IMR-90 (cell line): ENCODE measurements around the gene SRGAP2C. TPM values are rescaled to one million over a fixed set of nuclear protein-coding genes. Genes with fewer than 3 reads are reported as not detected.
"Not testable (repeated sequence)": the region's sequence is repeated elsewhere in the genome, so short reads cannot be mapped to it uniquely, and the experiment has no call there.

Experiments
- ATAC-seq: fragments of 200-7000 bp; cut with Tn5 transposase; 2 replicates; pipeline ENCODE4 v1.9.1; 2020; ENCODE audit warnings: low read depth, mild to moderate bottlenecking, moderate library complexity
- BruUV-seq: library from RNA; stranded (reverse); fragments of 400-500 nt; replicated peaks from 2 replicates; lab custom pipeline; 2021; lab: Mats Ljungman, UMichigan
- CTCF ChIA-PET: fragments of 300-600 bp; formaldehyde crosslinking; extraction: SDS; loops from one replicate; lab custom pipeline; 2021; ENCODE audit warnings: antibody characterized with exemption; lab: Yijun Ruan, JAX
- POLR2A ChIA-PET: fragments of 300-600 bp; sonication (Branson Sonifier 250); formaldehyde crosslinking; loops from one replicate; lab custom pipeline; 2022; ENCODE audit warnings: antibody characterized with exemption; ENCODE audit not compliant: unreplicated experiment; lab: Charles Lee
- DNase-seq: peaks from one replicate; pipeline ENCODE4 v3.0.0; 2013
- H2AFZ ChIP-seq: replicated peaks from 2 replicates; pipeline ENCODE3; 2013; ENCODE audit warnings: low read length, mild to moderate bottlenecking; ENCODE audit not compliant: poor library complexity
- H2AK5ac ChIP-seq: 2 replicates; pipeline ENCODE4 v1.6.1; 2013; ENCODE audit warnings: low read depth, low read length, inconsistent platforms
- H2AK9ac ChIP-seq: replicated peaks from 2 replicates; pipeline ENCODE3; 2013; ENCODE audit warnings: mild to moderate bottlenecking, low read depth, low read length, moderate library complexity; ENCODE audit not compliant: poor library complexity
- H2BK120ac ChIP-seq: 2 replicates; pipeline ENCODE4 v1.6.1; 2013; ENCODE audit warnings: low read depth, low read length, inconsistent platforms
- H2BK15ac ChIP-seq: 3 replicates; pipeline ENCODE4 v1.6.1; 2013; ENCODE audit warnings: low read depth, low read length, inconsistent platforms
- H2BK20ac ChIP-seq: 2 replicates; pipeline ENCODE4 v1.6.1; 2013; ENCODE audit warnings: low read depth, mild to moderate bottlenecking, inconsistent platforms, low read length, moderate library complexity
- H2BK5ac ChIP-seq: 2 replicates; pipeline ENCODE4 v1.6.1; 2013; ENCODE audit warnings: mild to moderate bottlenecking, low read depth, low read length, inconsistent platforms; ENCODE audit not compliant: poor library complexity, severe bottlenecking
- H3K14ac ChIP-seq: replicated peaks from 2 replicates; pipeline ENCODE4 v1.6.1; 2013; ENCODE audit warnings: low read depth, low read length, inconsistent platforms
- H3K18ac ChIP-seq: 2 replicates; pipeline ENCODE4 v1.6.1; 2013; ENCODE audit warnings: low read depth, low read length, control low read depth
- H3K23ac ChIP-seq: 2 replicates; pipeline ENCODE4 v1.6.1; 2013; ENCODE audit warnings: low read depth, low read length, inconsistent platforms
- H3K27ac ChIP-seq: 2 replicates; pipeline ENCODE4 v1.5.1; 2013; ENCODE audit warnings: mild to moderate bottlenecking, control low read depth, low read length; ENCODE audit not compliant: insufficient read depth
- H3K27me3 ChIP-seq: 2 replicates; pipeline ENCODE4 v1.6.1; 2013; ENCODE audit warnings: low read length; ENCODE audit not compliant: control insufficient read depth, insufficient read depth
- H3K36me3 ChIP-seq: 2 replicates; pipeline ENCODE4 v1.6.1; 2013; ENCODE audit warnings: low read length, mixed read lengths; ENCODE audit not compliant: control insufficient read depth, insufficient read depth
- H3K4ac ChIP-seq: 2 replicates; pipeline ENCODE4 v1.6.1; 2013; ENCODE audit warnings: low read depth, low read length, inconsistent platforms
- H3K4me1 ChIP-seq: 2 replicates; pipeline ENCODE4 v1.6.1; 2013; ENCODE audit warnings: low read length, mixed read lengths; ENCODE audit not compliant: control insufficient read depth, insufficient read depth
- H3K4me2 ChIP-seq: 2 replicates; pipeline ENCODE4 v1.6.1; 2013; ENCODE audit warnings: low read depth, mild to moderate bottlenecking, control low read depth, low read length, moderate library complexity
- H3K4me3 ChIP-seq: 2 replicates; pipeline ENCODE4 v1.5.1; 2013; ENCODE audit warnings: low read depth, mild to moderate bottlenecking, control low read depth, low read length, moderate library complexity; ENCODE audit not compliant: insufficient read depth
- H3K56ac ChIP-seq: 2 replicates; pipeline ENCODE4 v1.6.1; 2013; ENCODE audit warnings: low read length, inconsistent platforms; ENCODE audit not compliant: insufficient read depth; ENCODE audit errors: extremely low read depth
- H3K79me1 ChIP-seq, 2 experiments: 2 replicates each; pipeline ENCODE4 v1.6.1; 2013; ENCODE audit warnings: low read length in 2 of 2, inconsistent platforms in 1 of 2, low read depth in 1 of 2
- H3K9ac ChIP-seq: 2 replicates; pipeline ENCODE4 v1.6.1; 2013; ENCODE audit warnings: low read depth, low read length, control low read depth
- H3K9me1 ChIP-seq: 2 replicates; pipeline ENCODE4 v1.6.1; 2013; ENCODE audit warnings: low read length, inconsistent platforms; ENCODE audit not compliant: insufficient read depth
- H3K9me3 ChIP-seq: 2 replicates; pipeline ENCODE4 v1.6.1; 2013; ENCODE audit warnings: low read length; ENCODE audit not compliant: control insufficient read depth, insufficient read depth
- H4K20me1 ChIP-seq: 2 replicates; pipeline ENCODE4 v1.6.1; 2013; ENCODE audit warnings: low read length, inconsistent platforms; ENCODE audit not compliant: insufficient read depth
- H4K5ac ChIP-seq: 2 replicates; pipeline ENCODE4 v1.6.1; 2013; ENCODE audit warnings: mild to moderate bottlenecking, low read depth, low read length, control low read depth
- H4K8ac ChIP-seq, 2 experiments: 2 replicates each; pipeline ENCODE4 v1.6.1; 2013; ENCODE audit warnings: low read depth in 2 of 2, low read length in 2 of 2, control low read depth in 1 of 2, inconsistent platforms in 1 of 2
- H4K91ac ChIP-seq: 2 replicates; pipeline ENCODE4 v1.6.1; 2013; ENCODE audit warnings: low read depth, low read length, inconsistent platforms; ENCODE audit not compliant: insufficient read depth
- WGBS, 2 experiments: methylation state at CpG; one replicate each; pipeline versions ENCODE4 v1.1.5 to v1.1.7; 2013; ENCODE audit warnings: missing lambda C conversion rate in 2 of 2; ENCODE audit not compliant: insufficient read length in 1 of 2; ENCODE audit errors: extremely low coverage in 2 of 2; 5-methylcytosine and 5-hydroxymethylcytosine counted together
- dilution Hi-C: fragments of 300-500 bp; cut with HindIII; formaldehyde crosslinking; loops from one replicate; pipeline ENCODE4 v1.14.3; 2018; ENCODE audit warnings: low sequenced_read_pairs; ENCODE audit not compliant: unreplicated experiment
- in situ Hi-C: fragments of 300-500 bp; cut with MboI; formaldehyde crosslinking; loops from 3 replicates; pipeline ENCODE4 v1.14.3; 2019; ENCODE audit warnings: low sequenced_read_pairs, inconsistent platforms, mixed read lengths
- intact Hi-C: fragments of 100-400 bp; cut with micrococcal nuclease; formaldehyde crosslinking; loops from 2 replicates; pipeline ENCODE4 v1.10.0; 2022
- polyA plus RNA-seq, 3 experiments: library from polyadenylated mRNA; depleted of rRNA; stranded (reverse); fragments of >200 nt; gene quantifications; 2 replicates each; pipeline ENCODE4 v1.2.3, GENCODE V29; 2012; ENCODE audit warnings: low replicate concordance in 1 of 3
- total RNA-seq: library from RNA; depleted of rRNA; stranded (reverse); fragments of >200 nt; gene quantifications from 2 replicates; pipeline ENCODE4 v1.2.3, GENCODE V29; 2012

Gene SRGAP2C
- total and polyA plus RNA-seq, 2 of the 4 experiments (the other 2 are of a cell fraction), result 5.6 to 12.7 TPM

GRCh38 chr1:121419050-121419615, 234.4 kb downstream of the SRGAP2C start:
- dilution Hi-C loops, H3K9ac ChIP-seq, CTCF ChIA-PET, H3K27ac ChIP-seq, H2AFZ ChIP-seq, H3K79me1 ChIP-seq, H2BK5ac ChIP-seq, H2AK5ac ChIP-seq, H2AK9ac ChIP-seq, H3K14ac ChIP-seq, H3K27me3 ChIP-seq, H2BK20ac ChIP-seq, in situ Hi-C loops, H3K18ac ChIP-seq, H4K5ac ChIP-seq, H3K4me1 ChIP-seq, H3K4me2 ChIP-seq, BruUV-seq, H3K36me3 ChIP-seq, H4K91ac ChIP-seq, H2BK15ac ChIP-seq, H3K4me3 ChIP-seq, H3K9me3 ChIP-seq, ATAC-seq, H4K20me1 ChIP-seq, H3K56ac ChIP-seq, H3K9me1 ChIP-seq, H4K8ac ChIP-seq, POLR2A ChIA-PET, intact Hi-C loops, H3K4ac ChIP-seq, H3K23ac ChIP-seq, DNase-seq, H2BK120ac ChIP-seq: not testable (repeated sequence)
- no CpG with 5 or more reads among the region's 4 CpGs for WGBS, 2 experiments

GRCh38 chr1:121421490-121421889, 236.7 kb downstream of the SRGAP2C start:
- H3K27ac ChIP-seq, H2BK15ac ChIP-seq, H3K9me3 ChIP-seq, H4K8ac ChIP-seq, H3K9ac ChIP-seq, in situ Hi-C loops, H3K4me2 ChIP-seq, H3K4me3 ChIP-seq, H3K36me3 ChIP-seq, H2BK120ac ChIP-seq, dilution Hi-C loops, H2AFZ ChIP-seq, H3K4ac ChIP-seq, H3K9me1 ChIP-seq, POLR2A ChIA-PET, H3K18ac ChIP-seq, H3K56ac ChIP-seq, ATAC-seq, H3K4me1 ChIP-seq, H3K27me3 ChIP-seq, H2BK20ac ChIP-seq, H4K5ac ChIP-seq, H3K23ac ChIP-seq, H3K14ac ChIP-seq, H2AK5ac ChIP-seq, H4K20me1 ChIP-seq, H2BK5ac ChIP-seq, H2AK9ac ChIP-seq, BruUV-seq, H3K79me1 ChIP-seq, intact Hi-C loops, H4K91ac ChIP-seq, DNase-seq, CTCF ChIA-PET: not testable (repeated sequence)
- whole genome bisulfite sequencing, 2 experiments, result no CpG with 5 or more reads among the region's 3 CpGs
